Esophagus muscularis mucosa (tissue), 4 donors: ENCODE measurements around the gene ARHGEF5.

Source experiments
- EP300 ChIP-seq: sonication (generic); formaldehyde crosslinking; IDR thresholded peaks from one replicate; pipeline ENCODE4 v1.6.1; 2017; ENCODE audit warnings: antibody characterized with exemption
- POLR2A ChIP-seq: fragments of 450-650 bp; IDR thresholded peaks from one replicate; pipeline ENCODE4 v1.6.1; 2017; ENCODE audit warnings: antibody characterized with exemption, moderate library complexity, mild to moderate bottlenecking, low read depth
- TF ChIP-seq, protein P1 (sequence below), 3 experiments: fragments of 200-600 bp in 2 of 3; fragments of 450-650 bp in 1 of 3; sonication (generic) in 2 of 3; IDR thresholded peaks; one replicate each; pipeline ENCODE4 v1.5.1; 2017 to 2019; ENCODE audit warnings: antibody characterized with exemption in 3 of 3, mild to moderate bottlenecking in 2 of 3, moderate library complexity in 1 of 3

DNA sequence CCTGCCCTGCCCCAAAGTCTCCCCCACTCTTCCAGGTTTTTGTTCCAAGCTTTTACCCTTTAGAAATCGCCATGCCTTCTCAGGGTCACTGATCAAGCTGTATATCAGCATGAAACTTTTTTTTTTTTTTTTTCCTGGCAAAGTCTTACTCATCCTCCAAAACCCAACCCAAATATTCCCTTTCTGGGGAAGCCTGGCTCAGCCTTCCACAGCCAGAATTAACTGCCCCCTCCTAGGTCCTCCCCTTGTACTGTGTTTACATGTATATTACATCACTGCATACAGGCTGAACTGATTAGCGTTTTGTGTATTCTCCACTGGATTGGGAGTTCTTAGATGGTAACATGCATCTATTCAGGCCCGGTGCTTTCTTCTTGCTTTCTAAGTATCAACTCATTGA is 52.9 kb downstream of the ARHGEF5 start:
- TF ChIP-seq, protein P1, sequence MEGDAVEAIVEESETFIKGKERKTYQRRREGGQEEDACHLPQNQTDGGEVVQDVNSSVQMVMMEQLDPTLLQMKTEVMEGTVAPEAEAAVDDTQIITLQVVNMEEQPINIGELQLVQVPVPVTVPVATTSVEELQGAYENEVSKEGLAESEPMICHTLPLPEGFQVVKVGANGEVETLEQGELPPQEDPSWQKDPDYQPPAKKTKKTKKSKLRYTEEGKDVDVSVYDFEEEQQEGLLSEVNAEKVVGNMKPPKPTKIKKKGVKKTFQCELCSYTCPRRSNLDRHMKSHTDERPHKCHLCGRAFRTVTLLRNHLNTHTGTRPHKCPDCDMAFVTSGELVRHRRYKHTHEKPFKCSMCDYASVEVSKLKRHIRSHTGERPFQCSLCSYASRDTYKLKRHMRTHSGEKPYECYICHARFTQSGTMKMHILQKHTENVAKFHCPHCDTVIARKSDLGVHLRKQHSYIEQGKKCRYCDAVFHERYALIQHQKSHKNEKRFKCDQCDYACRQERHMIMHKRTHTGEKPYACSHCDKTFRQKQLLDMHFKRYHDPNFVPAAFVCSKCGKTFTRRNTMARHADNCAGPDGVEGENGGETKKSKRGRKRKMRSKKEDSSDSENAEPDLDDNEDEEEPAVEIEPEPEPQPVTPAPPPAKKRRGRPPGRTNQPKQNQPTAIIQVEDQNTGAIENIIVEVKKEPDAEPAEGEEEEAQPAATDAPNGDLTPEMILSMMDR (IDR thresholded peaks at IDR 0.05) = no peak
- TF ChIP-seq EP300 (no peak), POLR2A (no peak)
